GM21723 (cell line): Measurements from ENCODE around the gene CDK2AP2.
A peak's percentile ranks its signal among the peaks of the same experiment; 100 is the strongest.
"Not testable (repeated sequence)": the region's sequence is repeated elsewhere in the genome, so short reads cannot be mapped to it uniquely, and the experiment has no call there.

Experiments
- ATAC-seq: cut with Tn5 transposase; IDR thresholded peaks from one replicate; pipeline ENCODE4 v1.9.1; 2021; ENCODE audit warnings: mild to moderate bottlenecking, moderate library complexity; ENCODE audit not compliant: unreplicated experiment

The CDK2AP2 gene, protein sequence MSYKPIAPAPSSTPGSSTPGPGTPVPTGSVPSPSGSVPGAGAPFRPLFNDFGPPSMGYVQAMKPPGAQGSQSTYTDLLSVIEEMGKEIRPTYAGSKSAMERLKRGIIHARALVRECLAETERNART

DNA sequence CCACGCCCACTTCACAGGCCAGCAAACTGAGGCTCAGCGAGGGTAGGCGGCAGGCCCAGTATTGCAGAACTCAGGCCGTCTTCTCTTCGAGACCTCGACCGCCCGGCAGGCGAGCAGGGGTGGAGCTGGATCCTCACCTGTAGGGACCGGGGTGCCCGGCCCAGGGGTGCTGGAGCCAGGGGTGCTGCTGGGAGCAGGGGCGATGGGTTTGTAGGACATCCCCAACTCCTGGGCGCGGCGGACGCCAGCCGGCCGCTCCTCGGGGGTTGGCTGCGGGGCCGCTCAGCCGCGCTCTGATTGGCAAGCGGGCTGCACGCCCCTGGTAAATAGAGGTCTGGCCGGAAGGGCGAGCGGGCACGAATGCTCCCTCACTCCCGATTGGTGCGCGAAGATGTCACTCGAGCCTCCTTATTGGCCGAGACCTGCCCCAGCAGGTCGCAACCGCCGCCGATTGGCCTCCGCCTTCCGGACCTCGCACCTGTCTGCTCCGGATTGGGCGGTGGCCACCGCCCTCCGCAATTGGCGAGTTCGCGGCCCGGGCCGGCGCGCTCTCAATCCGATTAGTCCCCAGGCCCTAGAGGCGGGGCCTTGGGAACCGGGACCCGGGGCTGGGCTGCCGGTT, at the start of gene CDK2AP2:
Gene CDK2AP2 (minus strand): TSS at position 299 of the 622 bp plus-strand sequence. CDS start 80 bp downstream, at position 219.
- ATAC-seq = peak; percentile 67

DNA sequence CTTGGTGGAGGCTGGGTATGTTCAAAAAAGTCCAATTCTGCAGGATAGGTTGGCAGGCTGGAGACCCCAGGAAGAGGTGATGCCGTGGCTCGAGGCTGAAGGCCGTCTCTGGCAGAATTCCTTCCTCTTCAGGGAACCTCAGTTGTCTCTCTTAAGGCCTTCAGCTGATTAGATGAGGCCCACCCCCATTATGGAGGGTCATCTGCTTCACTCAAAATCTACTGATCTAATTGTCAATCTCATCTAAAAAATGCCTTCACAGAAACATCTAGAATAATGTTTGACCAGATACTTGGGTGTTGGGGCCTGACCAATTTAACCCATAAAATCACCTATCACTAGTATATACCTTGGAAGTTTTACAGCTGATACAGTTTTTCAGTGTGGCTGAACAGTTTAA, 48.3 kb upstream of the CDK2AP2 start:
- no peak for ATAC-seq

DNA sequence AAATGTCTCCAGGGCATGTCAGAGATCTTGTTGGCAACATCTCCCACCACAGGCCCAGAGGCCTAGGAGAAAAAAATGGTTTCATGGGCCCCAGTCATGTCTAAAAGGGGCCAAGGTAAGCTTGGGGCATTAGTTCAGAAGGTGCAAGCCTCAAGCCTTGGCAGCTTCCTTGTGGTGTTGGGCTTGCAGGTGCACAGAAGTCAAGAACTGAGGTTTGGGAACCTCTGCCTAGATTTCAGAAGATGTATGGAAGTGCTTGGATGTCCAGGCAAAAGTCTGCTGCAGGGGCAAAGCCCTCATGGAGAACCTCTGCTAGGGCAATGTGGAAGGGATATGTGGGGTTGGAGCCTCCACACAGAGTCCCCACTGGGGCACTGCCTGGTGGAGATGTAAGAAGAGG, 43.7 kb upstream of the CDK2AP2 start:
- ATAC-seq = not testable (repeated sequence)

DNA sequence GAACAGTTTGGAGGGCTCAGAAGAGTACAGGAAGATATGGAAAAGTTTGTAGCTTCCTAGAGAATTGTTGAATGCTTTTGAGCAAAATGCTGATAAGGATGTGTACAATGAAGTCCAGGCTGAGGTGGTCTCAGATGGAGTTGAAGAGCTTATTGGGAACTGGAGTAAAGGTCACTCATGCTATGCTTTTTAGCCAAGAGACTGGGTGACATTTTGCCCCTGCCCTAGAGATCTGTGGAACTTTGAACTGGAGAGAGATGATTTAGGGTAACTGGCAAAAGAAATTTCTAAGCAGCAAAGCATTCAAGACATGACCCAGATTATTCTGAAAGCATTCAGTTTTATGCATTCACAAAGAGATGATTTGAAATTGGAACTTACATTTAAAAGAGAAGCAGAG, 43.2 kb upstream of the CDK2AP2 start:
- ATAC-seq = no peak

DNA sequence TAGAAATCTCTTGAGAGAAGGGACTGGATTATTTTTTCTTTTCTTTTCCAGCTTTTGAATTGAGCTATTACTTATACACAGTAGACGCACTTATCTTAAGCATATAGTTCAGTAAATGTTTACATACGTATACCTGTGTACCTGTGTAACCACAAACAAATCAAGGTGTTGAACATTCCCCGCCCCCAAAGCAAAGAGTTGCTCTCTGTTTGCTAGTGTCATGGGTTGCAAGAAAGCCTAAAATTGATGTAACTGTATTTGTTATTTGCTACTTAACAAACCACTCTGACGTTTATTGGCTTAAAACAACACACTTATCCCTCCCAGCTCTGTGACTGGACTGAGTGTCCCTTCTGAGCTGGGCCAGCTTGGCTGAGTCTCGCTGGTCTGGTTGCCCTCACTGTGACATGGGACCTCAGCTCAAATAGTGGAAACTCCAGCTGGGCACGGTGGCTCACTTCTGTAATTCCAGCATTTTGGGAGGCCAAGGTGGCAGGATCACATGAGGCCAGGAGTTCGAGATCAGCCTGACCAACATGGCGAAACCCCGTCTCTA, 40.7 kb upstream of the CDK2AP2 start:
- no peak for ATAC-seq

DNA sequence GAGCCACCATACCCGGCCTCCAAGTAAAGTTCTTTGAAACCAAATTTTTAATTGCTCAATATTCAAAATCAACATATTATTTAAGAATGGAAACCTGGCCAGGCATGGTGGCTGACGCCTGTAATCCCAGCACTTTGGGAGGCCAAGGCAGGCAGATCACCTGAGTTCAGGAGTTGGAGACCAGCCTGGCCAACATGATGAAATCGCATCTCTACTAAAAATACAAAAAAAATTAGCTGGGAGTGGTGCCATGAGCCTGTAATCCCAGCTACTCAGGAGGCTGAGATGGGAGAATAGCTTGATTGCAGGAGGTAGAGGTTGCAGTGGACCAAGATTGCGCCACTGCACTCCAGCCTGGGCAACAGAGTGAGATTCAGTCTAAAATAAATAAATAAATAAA, 40.1 kb upstream of the CDK2AP2 start:
- not testable (repeated sequence) for ATAC-seq

DNA sequence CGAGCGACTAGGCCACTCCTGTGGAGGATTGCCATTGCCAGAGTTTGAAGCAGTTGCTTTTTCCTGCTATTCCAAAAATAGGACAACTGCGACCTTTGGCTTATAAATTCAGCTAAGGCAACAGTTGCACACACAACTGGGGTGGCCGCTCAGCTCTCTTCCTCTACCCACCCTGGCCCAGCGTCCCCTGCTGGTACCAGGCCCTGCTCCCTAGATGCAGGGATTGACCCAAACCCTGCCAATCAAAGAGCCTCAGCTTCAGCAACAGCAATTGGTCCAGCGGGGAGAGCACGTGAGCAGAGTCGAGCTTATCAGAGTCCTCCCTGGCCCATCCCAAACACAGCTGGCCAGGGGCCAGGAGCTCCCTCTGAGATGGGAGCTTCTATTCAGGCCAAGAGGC, 37.3 kb upstream of the CDK2AP2 start:
- ATAC-seq = no peak

DNA sequence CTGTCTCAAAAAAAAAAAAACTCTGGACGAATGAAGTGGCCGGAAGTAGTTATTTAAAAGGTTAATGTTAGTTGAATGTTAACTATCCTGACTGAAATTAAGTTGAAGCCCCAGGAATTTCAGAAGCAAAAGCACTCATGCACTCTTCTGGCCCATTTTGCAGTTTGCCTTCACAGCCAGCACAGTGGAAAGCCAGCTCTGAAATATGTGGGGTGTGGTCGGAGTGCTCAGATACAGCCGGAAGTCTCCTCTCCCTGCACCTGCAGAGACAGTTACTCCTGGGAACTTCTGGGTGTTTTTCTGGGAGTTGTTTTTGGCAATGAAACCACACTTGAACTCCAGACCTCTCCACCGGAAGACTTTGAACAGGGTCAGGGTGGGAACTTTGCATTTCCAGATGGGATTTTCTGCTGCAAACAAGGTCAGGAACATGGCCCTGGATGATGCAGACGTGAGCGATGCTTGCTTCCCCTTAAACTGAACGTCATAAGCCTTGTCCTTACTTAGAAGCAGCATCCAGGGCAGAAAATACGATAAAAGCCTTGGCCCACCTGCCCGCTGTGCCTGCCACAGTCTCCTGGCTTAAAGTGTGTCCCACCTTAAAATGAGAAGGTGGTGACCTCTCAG, 36.8 kb upstream of the CDK2AP2 start:
- no peak for ATAC-seq

DNA sequence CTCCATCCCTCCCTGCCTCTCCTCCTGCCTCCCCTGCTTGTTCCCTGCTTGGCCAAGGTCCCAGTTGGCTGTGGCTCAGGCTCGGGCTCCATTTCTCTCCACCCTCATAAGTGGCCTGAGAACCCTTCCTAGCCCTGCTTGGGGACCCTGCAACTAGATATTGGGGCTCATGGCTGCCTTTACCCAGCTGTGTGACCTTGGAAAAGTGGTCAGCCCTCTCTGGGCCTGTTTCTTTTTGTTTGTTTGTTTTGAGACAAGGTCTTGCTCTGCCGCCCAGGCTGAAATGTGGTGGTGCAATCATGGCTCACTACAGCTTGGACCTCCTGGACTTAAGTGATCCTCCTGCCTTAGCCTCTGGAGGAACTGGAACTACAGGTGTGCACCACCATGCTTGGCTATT, 35.6 kb upstream of the CDK2AP2 start:
- no peak for ATAC-seq

DNA sequence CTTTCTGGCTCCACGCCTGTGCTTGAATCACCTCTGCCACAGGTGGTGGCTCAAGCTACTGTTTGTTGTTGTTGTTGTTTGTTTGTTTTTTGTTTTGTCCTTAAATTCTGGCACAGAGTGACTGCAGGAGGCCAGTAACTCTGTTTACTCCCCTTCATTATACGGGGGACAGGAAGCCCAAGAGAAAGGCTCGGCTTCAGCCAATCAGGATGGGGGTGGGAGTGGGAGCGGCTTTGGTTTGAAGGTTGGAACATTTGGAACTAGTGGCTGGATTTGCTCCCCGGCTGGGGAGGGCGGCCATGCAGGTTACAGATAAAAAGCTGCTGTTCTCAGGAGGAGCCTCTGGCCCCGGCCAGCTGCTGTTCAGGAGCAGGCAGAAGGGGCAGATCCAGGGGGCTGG, 35.0 kb upstream of the CDK2AP2 start:
- no peak for ATAC-seq

DNA sequence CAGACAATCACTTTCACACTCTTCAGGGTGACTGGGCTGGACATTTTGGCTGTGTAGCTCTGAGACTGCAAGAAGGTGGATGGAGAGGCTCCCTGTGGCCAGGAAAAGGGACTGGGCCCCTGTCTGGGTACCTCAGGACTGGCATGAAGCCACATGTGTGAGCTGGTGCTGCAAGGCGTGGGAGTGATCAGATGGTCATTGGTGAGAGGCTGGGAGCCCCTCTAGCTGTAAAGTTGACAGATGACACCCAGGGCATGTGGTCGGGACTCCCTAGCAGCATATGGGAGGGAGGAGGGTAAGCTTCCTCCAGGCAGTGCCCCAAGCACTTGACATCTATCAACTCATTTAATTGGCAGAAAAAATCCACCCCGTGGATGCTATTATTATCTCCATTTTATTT, 34.2 kb upstream of the CDK2AP2 start:
- ATAC-seq = no peak

DNA sequence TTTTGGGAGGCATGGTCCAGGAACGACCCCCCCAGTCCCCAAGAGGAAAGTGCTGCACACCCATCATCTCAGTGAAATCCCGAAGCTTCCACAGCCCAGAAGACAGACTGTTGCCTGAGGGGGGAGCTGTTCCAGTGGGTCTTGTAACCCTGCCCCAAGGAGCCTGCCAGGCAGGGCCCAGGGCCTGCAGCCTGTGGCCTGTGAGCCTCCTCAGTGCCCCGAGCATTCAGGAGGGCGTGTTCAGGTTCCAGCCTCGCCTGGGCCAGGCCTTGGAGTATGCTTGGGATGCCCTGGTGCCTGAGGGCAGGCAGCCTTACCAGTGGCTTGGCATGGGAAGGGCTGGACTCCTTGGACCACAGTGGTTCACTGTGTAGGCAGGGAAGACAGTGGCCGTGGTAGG, 33.2 kb upstream of the CDK2AP2 start:
- no peak for ATAC-seq

DNA sequence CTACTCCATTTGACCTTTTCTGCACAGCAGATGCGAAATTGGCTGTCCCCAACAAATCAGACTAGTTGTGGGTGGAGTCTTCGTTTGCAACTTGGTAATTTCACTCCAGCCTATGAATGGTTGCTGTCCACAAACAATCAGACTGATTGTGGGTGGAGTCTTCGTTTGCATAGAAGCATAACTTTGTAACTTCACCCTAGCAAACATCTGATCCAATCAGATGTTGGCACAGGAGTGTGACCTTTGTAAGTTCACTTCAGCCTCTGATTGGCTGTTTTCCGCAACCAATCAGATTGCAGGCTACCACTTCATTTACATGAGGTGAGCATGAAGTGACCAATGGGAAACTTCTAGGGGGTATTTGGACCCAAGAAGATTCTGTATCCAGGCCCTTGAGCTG, 31.6 kb upstream of the CDK2AP2 start:
- no peak for ATAC-seq

DNA sequence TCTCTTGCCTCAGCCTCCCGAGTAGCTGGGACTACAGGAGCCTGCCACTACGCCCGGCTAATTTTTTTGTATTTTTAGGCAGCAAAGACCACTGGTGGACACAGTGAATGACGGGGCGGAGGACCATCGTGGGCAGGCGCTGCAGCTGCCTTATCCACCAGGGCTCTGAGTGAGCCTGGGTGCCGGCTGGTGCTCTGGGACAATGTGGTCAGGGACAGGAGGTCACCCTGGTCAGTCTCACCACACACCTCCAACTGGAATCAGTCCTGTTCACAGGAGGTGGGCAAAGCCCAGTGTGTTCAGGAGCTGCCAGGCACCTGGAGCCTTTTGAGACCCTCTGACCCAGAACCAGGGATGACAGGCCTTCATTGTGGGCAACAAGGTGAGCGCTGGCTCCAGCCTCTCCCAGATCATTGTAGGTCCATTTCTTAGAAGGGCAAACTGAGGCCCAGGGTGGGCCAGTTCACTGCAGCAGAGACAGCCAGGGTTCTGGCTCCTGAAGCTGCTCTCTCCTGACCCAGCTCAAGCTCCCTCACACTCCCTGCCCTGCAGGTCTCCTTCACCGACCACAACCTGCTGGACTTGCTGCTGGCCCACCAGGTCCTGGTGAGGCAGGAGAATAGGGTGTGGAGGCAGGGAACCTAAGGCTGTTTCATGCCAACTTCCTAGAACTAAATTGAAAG, 31.0 kb upstream of the CDK2AP2 start:
- ATAC-seq = no peak

DNA sequence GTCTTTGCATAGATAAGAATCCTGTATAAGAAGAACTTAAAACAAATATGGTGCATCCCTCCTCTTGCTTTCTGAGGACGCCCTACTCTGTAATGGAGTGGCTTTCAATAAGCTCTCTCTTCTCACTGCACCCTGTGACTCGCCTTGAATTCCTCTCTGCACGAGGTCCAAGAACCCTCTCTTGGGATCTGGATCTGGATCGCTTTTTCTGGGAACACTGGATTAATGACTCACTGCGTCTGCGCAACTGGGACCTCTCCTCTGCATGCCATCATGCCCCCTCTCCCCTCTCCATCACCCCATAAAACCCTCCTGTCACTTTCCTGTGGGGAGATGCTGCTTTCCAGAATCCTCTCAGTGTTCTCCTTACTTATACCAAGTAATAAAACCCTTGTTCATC, 30.3 kb upstream of the CDK2AP2 start:
- no peak for ATAC-seq

DNA sequence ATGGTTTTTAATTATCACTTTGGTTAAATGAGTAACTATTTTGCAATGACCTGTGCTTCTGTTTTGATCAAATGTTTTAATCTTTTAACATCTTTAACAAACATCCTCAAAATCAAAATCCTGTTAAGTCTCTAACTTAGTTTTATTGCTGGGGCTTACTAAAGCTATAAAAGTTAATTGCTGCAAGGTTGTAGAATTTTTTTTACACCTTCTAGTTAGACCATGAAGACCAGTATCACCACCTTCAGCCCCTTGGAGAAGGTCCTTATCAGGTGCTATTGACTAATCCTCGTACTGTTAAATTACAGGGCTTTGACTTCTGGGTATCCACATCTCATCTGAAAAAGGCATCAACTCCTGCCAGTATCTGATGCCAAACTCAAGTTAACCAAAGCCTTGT, 27.6 kb upstream of the CDK2AP2 start:
- no peak for ATAC-seq

DNA sequence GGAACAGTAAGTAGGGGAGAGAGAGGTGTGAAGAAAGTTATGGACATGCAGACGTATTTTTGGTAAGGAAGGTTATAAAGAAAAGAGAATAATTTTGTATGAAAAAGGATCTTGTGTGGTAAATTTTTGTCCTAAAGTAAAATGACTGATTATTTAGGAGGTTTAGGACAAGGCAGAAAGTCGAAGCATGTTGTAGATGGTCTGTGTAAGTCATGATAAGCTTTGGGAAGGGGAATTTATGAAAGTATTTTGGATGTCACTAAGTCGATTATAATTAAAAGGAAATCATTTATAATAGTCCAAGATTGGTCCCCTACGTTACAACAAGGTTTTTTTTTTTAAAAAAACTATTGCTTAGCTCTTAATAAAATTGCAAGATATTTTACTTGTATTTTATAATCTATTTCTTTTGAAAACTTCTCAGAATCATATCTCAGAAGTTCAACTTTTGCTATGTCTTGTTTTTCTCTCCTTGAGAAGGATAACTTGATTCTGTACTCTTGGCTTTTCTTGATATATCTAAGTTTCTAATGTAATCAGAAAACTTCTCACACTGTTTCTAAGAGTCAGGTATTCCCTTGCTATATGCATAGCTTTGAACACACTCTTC, 26.2 kb upstream of the CDK2AP2 start:
- ATAC-seq = no peak

DNA sequence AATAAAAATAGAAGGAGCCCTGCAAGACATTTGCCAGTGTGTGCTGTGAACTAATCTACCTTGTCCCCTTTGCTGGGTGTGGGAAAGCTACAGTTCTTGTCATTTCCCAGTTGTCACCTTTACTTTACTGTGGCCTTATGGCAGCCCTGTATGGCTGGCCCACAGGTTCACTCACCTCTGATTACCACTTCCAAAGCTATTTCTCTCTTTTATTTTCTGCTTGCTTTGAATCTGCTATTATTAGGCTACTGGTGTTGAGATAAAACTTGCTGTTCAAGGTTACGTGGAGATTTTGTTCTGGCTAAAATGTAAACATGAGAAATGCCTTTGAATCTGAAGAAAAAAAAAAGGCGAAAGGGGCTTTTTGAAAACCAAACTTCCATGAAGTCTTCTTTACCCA, 24.9 kb upstream of the CDK2AP2 start:
- ATAC-seq = no peak

DNA sequence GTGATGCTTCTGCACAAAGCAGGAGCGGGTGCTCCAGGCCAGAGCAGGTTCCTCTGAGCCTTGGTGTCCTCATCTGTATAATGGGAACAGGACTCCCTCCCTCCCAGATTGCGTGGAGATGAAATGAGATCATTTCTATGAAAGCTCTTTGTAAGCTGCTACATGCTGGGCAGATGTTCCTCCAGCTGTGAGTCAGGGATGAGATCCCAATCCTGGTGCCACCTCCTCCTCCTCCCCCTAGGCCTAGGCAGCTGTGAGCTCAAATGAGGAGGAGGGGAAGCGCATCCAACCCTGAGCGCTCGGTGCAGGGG, 22.3 kb upstream of the CDK2AP2 start:
- ATAC-seq = no peak

DNA sequence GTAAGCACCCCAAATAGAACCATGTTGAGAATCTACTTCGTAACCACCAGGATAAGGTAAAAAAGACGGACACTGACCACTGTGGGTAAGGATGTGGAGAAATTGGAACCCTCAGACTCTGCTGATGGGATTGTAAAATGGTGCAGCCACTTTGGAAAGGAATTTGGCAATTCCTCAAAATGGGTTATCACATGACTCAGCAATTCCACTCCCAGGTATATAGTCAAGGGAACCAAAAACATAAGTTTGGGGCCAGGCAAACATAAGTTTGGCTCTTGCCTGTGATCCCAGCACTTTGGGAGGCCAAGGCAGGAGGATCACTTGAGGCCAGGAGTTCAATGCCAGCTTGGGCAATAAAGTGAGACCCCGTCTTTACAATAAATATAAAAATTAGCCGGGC, 20.4 kb upstream of the CDK2AP2 start:
- no peak for ATAC-seq

DNA sequence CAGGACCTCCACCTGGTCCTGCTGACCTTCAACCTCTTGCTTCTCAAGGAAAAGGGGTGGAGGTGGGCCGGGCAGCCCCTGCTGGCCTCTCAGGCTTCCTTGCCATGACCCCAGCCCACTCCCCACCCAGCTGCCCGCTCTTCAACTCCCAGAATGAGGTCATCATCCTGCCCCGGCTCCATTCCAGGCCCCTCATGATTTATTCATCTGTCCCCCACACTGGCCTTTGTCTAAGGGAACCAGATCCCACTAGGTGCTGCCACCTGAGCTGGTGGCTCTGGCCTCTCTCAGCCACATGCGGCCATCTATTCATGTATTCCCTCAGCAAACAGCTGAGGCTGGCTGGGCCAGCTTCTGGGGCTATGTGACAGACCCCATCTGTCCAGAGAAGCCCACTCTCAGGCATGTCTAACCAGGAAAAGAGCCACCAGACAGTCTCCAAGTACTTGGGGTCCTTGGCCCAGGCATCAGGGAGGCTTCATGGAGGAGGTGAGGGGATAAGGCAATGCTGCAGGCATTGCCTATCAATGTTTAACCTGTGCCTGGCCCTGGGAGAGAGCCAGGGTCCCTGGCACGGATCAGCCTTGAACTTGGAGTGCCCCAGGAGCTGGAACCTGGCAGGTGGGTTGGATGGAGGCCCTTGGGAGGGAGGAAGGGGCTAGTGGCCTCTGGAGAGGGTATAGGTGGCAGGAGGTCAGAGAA, 17.5 kb upstream of the CDK2AP2 start:
- no peak for ATAC-seq
